Measurements from ENCODE around the gene PRDM5. TPM values are rescaled to one million over a fixed set of nuclear protein-coding genes. Genes with fewer than 3 reads are reported as not detected.
"Not testable (repeated sequence)": the region's sequence is repeated elsewhere in the genome, so short reads cannot be mapped to it uniquely, and the experiment has no call there.

Gene PRDM5
- total RNA-seq, 4 donors from 2014 or later, result 17.7 to 49.9 (median 44.6) TPM

GRCh38 chr4:120653804-120654573 lies 268.5 kb downstream of the PRDM5 start:
- no peaks in the 10 kb centered on the region for H3K27me3 ChIP-seq
- H3K9me3 ChIP-seq, result no peaks in the 10 kb centered on the region
- H3K27ac ChIP-seq, result no peak overlapping the region
- H3K4me1 ChIP-seq, result no peaks in the 10 kb centered on the region
- no peak overlapping the region for H3K4me3 ChIP-seq (replicated peaks in 1 of 3)
- H3K36me3 ChIP-seq, result no peaks in the 10 kb centered on the region
- DNase-seq, result no peak
- intact Hi-C loops (cut with DNase I), result no loop called here
- WGBS, 2 donors, result 89 to 93% methylated on average over 2 of the region's 2 CpGs
- TF ChIP-seq CTCF (IDR thresholded peaks at IDR 0.05) (no peak), POLR2A (IDR thresholded peaks at IDR 0.05) (no peak)

GRCh38 chr4:120648336-120648735 lies 274.2 kb downstream of the PRDM5 start:
- H3K27ac ChIP-seq; H3K9me3 ChIP-seq; H3K4me3 ChIP-seq (replicated peaks in 1 of 3); H3K36me3 ChIP-seq; H3K4me1 ChIP-seq; DNase-seq; intact Hi-C loops (cut with DNase I); H3K27me3 ChIP-seq: not testable (repeated sequence)
- 92 to 94% methylated on average over 10 of the region's 10 CpGs for WGBS, 2 donors

Small RNA genes lying within 50 kb of the gene (small RNA-seq; reads per million reads assigned to genes)
- not detected for gene RNU6-550P

Other genes with a start within 250 kb of the PRDM5 start
- 1 to 10 TPM; 2.7 to 7.7 (median 4.0) TPM for gene NDNF, start 149.8 kb upstream of the PRDM5 start, total RNA-seq
- not detected for gene TNIP3, start 241.6 kb upstream of the PRDM5 start, total RNA-seq

All from thyroid gland (tissue), 4 donors.